PC-3 (cell line): ENCODE data around the gene LCORL. TPM values are rescaled to one million over a fixed set of nuclear protein-coding genes. Genes with fewer than 3 reads are reported as not detected.
A peak's percentile ranks its signal among the peaks of the same experiment; 100 is the strongest.

Experiments
- ATAC-seq: fragments of 200-7000 bp; cut with Tn5 transposase; 2 replicates; pipeline ENCODE4 v1.9.1; 2020; ENCODE audit warnings: mild to moderate bottlenecking, moderate library complexity
- BruUV-seq: library from RNA; stranded (reverse); fragments of 400-500 nt; replicated peaks from 2 replicates; lab custom pipeline; 2021; lab: Mats Ljungman, UMichigan
- CTCF ChIA-PET: fragments of 300-600 bp; sonication (Branson Sonifier 250); formaldehyde crosslinking; loops from one replicate; lab custom pipeline; 2022; ENCODE audit warnings: antibody characterized with exemption; lab: Charles Lee
- POLR2A ChIA-PET: fragments of 300-600 bp; sonication (Branson Sonifier 250); formaldehyde crosslinking; loops from one replicate; lab custom pipeline; 2022; ENCODE audit warnings: antibody characterized with exemption; ENCODE audit not compliant: unreplicated experiment; lab: Charles Lee
- DNase-seq: peaks from one replicate; pipeline ENCODE4 v3.0.0-alpha.2; 2015
- H2AFZ ChIP-seq: fragments of 300-600 bp; sonication (generic); 2 replicates; pipeline ENCODE4 v1.6.0; 2016; ENCODE audit warnings: antibody characterized with exemption, low read length
- H3F3A ChIP-seq: fragments of 300-600 bp; sonication (generic); one replicate; pipeline ENCODE4 v1.6.0; 2017; ENCODE audit warnings: antibody characterized with exemption, low read length, control low read depth, mild to moderate bottlenecking; ENCODE audit not compliant: unreplicated experiment
- H3K27ac ChIP-seq: fragments of 300-600 bp; sonication (generic); 2 replicates; pipeline ENCODE4 v1.5.1; 2016; ENCODE audit warnings: mild to moderate bottlenecking, low read length
- H3K27me3 ChIP-seq: fragments of 300-600 bp; sonication (generic); 2 replicates; pipeline ENCODE4 v1.6.1; 2016; ENCODE audit warnings: low read length, mixed read lengths
- H3K36me3 ChIP-seq: fragments of 300-600 bp; sonication (generic); 2 replicates; pipeline ENCODE4 v1.6.1; 2016; ENCODE audit warnings: low read depth, mixed run types, low read length, mixed read lengths
- H3K4me1 ChIP-seq: fragments of 300-600 bp; sonication (generic); 2 replicates; pipeline ENCODE4 v1.5.1; 2016; ENCODE audit warnings: low read length; ENCODE audit not compliant: insufficient read depth
- H3K4me2 ChIP-seq: fragments of 300-600 bp; sonication (generic); 2 replicates; pipeline ENCODE4 v1.6.0; 2016; ENCODE audit warnings: low read length
- H3K4me3 ChIP-seq: fragments of 300-600 bp; sonication (generic); 2 replicates; pipeline ENCODE4 v1.5.1; 2016; ENCODE audit warnings: mild to moderate bottlenecking, low read length, mixed read lengths
- H3K79me2 ChIP-seq: fragments of 300-600 bp; sonication (generic); 2 replicates; pipeline ENCODE4 v1.6.1; 2017; ENCODE audit warnings: low read length, mixed read lengths
- H3K9ac ChIP-seq: fragments of 300-600 bp; sonication (generic); 2 replicates; pipeline ENCODE4 v1.6.0; 2016; ENCODE audit warnings: mild to moderate bottlenecking, low read length
- H3K9me2 ChIP-seq: fragments of 300-600 bp; sonication (generic); replicated peaks from 2 replicates; pipeline ENCODE4 v1.6.1; 2016; ENCODE audit warnings: mixed run types, low read length, mixed read lengths
- H3K9me3 ChIP-seq: fragments of 300-600 bp; sonication (generic); 2 replicates; pipeline ENCODE4 v1.6.1; 2016; ENCODE audit warnings: low read length, mixed read lengths
- H4K20me1 ChIP-seq: fragments of 300-600 bp; sonication (generic); 2 replicates; pipeline ENCODE4 v1.6.1; 2016; ENCODE audit warnings: low read length, mixed read lengths
- EZH2 ChIP-seq: fragments of 300-600 bp; sonication (generic); IDR thresholded peaks from one replicate; pipeline ENCODE4 v1.6.1; 2017; ENCODE audit warnings: antibody characterized with exemption, mild to moderate bottlenecking, low read length; ENCODE audit not compliant: unreplicated experiment
- EZH2phosphoT487 ChIP-seq: fragments of 300-600 bp; sonication (generic); IDR thresholded peaks from 2 replicates; pipeline ENCODE4 v1.6.1; 2018; ENCODE audit warnings: mild to moderate bottlenecking, antibody characterized with exemption, low read length, borderline replicate concordance
- intact Hi-C: fragments of 100-400 bp; cut with micrococcal nuclease; formaldehyde crosslinking; loops from 2 replicates; pipeline ENCODE4 v1.9.0; 2023
- total RNA-seq: library from RNA; depleted of rRNA; stranded (reverse); fragments of >200 nt; gene quantifications from 2 replicates; pipeline ENCODE4 v1.2.3, GENCODE V29; 2014
- TF ChIP-seq, protein P1 (sequence below): fragments of 300-600 bp; sonication (generic); conservative IDR thresholded peaks from 2 replicates; pipeline ENCODE4 v1.5.1; 2017; ENCODE audit warnings: antibody characterized with exemption, low read depth, mild to moderate bottlenecking, low read length

The LCORL gene
- total RNA-seq, 1 experiment from 2014 or later, result 2.9 TPM

DNA sequence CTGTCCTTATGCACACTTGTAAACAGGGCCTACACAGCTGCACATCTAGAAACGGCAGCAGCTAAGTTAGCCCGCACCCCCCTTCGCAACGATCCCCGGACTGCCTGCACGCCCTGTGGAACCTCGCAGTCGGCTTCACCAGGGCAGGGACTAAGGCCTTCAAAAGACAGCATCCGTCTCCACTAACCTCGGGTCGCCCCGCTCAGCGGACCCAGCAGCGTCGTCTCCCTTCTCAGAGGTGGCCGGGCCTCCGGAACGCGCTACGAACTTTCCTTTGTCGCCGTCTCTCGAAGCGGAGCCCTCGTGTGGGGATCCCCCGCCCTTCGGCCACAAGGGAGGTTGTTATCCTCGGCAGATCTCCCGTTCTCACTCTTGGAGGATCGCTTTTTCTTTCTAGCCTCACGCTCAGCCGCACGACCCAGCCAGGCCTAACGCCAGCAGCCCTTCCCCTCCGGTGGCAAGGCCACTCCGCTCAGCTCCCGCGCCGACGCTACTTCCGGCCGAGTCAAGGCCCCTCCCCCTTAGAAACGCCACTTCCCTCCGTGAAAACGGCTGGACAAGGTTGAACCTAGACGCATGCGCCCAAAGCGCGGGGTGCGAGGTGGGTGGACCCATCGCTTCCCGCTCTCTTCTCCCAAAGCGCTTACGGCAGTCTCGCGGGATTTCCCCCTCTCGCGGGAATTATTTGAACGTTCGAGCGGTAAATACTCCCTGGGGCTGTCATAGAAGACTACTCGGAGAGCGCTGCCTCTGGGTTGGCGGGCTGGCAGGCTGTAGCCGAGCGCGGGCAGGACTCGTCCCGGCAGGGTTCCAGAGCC lies 211.1 kb downstream of the LCORL start, which contains the start of the genes DCAF16 and NCAPG:
TSS of gene DCAF16 (minus strand) at position 498 of the 818 bp plus-strand sequence. CDS start 6,616 bp downstream, outside the sequence.
TSS of gene NCAPG (plus strand) at position 720 of the 818 bp plus-strand sequence. CDS start 99 bp downstream, outside the sequence.
- Histone ChIP-seq H3K9me3 (no peaks in the 10 kb centered on the region), H3K9me2 (no peaks in the 10 kb centered on the region), H2AFZ (peak within 1 kb of the TSS; percentile 83), H3K36me3 (peaks cover 12% of the 10 kb centered on the region), H3K9ac (peak within 1 kb of the TSS; percentile 99), H3K4me3 (peak within 1 kb of the TSS; percentile 99), H3K4me2 (peak within 1 kb of the TSS; percentile 89), H3K27ac (peak within 1 kb of the TSS; percentile 76), H3K4me1 (peaks cover 23% of the 10 kb centered on the region), H3K27me3 (no peaks in the 10 kb centered on the region), H4K20me1 (peaks cover 27% of the 10 kb centered on the region; the same call in 1 of the 2 replicates), H3K79me2 (peaks cover 99% of the 10 kb centered on the region), H3F3A (no peaks in the 10 kb centered on the region)
- ATAC-seq (peak; percentile 83), DNase-seq (peak; percentile 98)
- no peak for TF ChIP-seq EZH2
- TF ChIP-seq, protein P1, sequence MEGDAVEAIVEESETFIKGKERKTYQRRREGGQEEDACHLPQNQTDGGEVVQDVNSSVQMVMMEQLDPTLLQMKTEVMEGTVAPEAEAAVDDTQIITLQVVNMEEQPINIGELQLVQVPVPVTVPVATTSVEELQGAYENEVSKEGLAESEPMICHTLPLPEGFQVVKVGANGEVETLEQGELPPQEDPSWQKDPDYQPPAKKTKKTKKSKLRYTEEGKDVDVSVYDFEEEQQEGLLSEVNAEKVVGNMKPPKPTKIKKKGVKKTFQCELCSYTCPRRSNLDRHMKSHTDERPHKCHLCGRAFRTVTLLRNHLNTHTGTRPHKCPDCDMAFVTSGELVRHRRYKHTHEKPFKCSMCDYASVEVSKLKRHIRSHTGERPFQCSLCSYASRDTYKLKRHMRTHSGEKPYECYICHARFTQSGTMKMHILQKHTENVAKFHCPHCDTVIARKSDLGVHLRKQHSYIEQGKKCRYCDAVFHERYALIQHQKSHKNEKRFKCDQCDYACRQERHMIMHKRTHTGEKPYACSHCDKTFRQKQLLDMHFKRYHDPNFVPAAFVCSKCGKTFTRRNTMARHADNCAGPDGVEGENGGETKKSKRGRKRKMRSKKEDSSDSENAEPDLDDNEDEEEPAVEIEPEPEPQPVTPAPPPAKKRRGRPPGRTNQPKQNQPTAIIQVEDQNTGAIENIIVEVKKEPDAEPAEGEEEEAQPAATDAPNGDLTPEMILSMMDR, result no peak
- no peak for TF ChIP-seq EZH2phosphoT487
- CTCF ChIA-PET, result interaction anchor here (0.6 to 0.7 kb wide), 2 partner anchors 82 to 141 kb away, joined by 4 to 6 read pairs; no protein-coding TSS in a partner anchor
- POLR2A ChIA-PET, result interaction anchor here (0.5 kb wide), 1 partner anchor 16 kb away, joined by 4 read pairs; no protein-coding TSS in a partner anchor
- intact Hi-C loops, result loop anchor here (10.0 kb wide), 1 partner anchor 184 kb away; no protein-coding TSS in a partner anchor
- TSS peak; percentile 76 for BruUV-seq

DNA sequence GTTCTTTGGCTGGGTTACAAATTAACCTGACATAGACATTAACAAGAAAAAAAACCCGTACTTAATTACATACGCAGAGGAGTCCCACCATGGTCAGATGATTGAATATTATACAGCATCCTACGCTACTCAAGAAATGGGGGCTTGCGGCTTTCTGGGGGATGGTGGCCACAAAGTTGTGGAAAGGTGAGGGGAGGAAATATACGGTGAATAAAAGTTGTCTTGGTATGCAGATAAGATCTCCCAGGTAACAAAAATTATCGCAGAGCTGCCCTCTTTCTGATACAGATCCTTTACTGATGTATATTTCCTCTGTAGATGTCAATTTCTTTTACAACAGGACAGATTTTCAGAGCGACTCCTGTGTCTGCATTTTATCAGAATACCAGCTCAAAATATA lies 211.9 kb downstream of the LCORL start:
- CTCF ChIA-PET, result interaction anchor here (0.7 kb wide), 1 partner anchor 141 kb away, joined by 4 read pairs; no protein-coding TSS in a partner anchor
- peaks cover 27% of the 10 kb centered on the region; the same call in 1 of the 2 replicates for H4K20me1 ChIP-seq

More for the DNA sequence above, 211.9 kb downstream of the LCORL start:
- no peak for ATAC-seq
- H2AFZ ChIP-seq, result no peak overlapping the region
- H3K79me2 ChIP-seq, result peaks cover 98% of the 10 kb centered on the region
- no peaks in the 10 kb centered on the region for H3K9me3 ChIP-seq
- peaks cover 16% of the 10 kb centered on the region for H3K36me3 ChIP-seq
- H3K9me2 ChIP-seq, result no peaks in the 10 kb centered on the region
- H3K4me3 ChIP-seq, result peak overlapping the region; percentile 99
- H3K4me2 ChIP-seq, result peak overlapping the region; percentile 89
- POLR2A ChIA-PET, result interaction anchor here (0.5 kb wide), 1 partner anchor 15 kb away, joined by 4 read pairs; no protein-coding TSS in a partner anchor
- no peak for DNase-seq
- no peaks in the 10 kb centered on the region for H3F3A ChIP-seq
- H3K9ac ChIP-seq, result peak overlapping the region; percentile 99
- TF ChIP-seq EZH2, result no peak
- TF ChIP-seq EZH2phosphoT487, result no peak
- TF ChIP-seq, protein P1, result no peak
- peaks cover 23% of the 10 kb centered on the region for H3K4me1 ChIP-seq
- H3K27me3 ChIP-seq, result no peaks in the 10 kb centered on the region
- no TSS peak for BruUV-seq
- no peak overlapping the region for H3K27ac ChIP-seq
- intact Hi-C loops, result loop anchor here (2.0 to 10.0 kb wide), 4 partner anchors 185 to 261 kb away; partner anchors contain the start of gene MED28
